Colonic mucosa (tissue), 4 donors: ENCODE data around the gene SON. TPM values are rescaled to one million over a fixed set of nuclear protein-coding genes. Genes with fewer than 3 reads are reported as not detected.
A peak's percentile ranks its signal among the peaks of the same experiment; 100 is the strongest.

Experiments
- DNase-seq: peaks from one replicate; pipeline ENCODE4 v3.0.0-alpha.2; 2020
- H3K27ac ChIP-seq: fragments of 200-600 bp; one replicate; pipeline ENCODE4 v1.8.0; 2021
- H3K27me3 ChIP-seq: fragments of 200-600 bp; one replicate; pipeline ENCODE4 v1.8.0; 2021
- H3K36me3 ChIP-seq: fragments of 200-600 bp; one replicate; pipeline ENCODE4 v1.8.0; 2021
- H3K4me1 ChIP-seq: fragments of 200-600 bp; one replicate; pipeline ENCODE4 v1.8.0; 2021; ENCODE audit warnings: mild to moderate bottlenecking
- H3K4me3 ChIP-seq: fragments of 200-600 bp; one replicate; pipeline ENCODE4 v1.8.0; 2021
- H3K9ac ChIP-seq, 2 donors: one replicate each; pipeline ENCODE4 v1.7.0; 2013; ENCODE audit warnings: control low read depth in 2 of 2, low read depth in 2 of 2, low read length in 2 of 2
- H3K9me3 ChIP-seq: fragments of 200-600 bp; one replicate; pipeline ENCODE4 v1.8.0; 2021
- CTCF ChIP-seq: fragments of 200-600 bp; IDR thresholded peaks from one replicate; pipeline ENCODE4 v1.8.0; 2022; ENCODE audit warnings: antibody characterized with exemption, mild to moderate bottlenecking
- intact Hi-C: fragments of 100-400 bp; cut with DNase I; formaldehyde crosslinking; loops from one replicate; pipeline ENCODE4 v1.14.1; 2022
- total RNA-seq, 2 donors: library from RNA; stranded (reverse); fragmentation: NEBNext Ultra II Directional in 1 of 2; extraction: Animal tissue kit (Norgen Biotek cat#: 25700) in 1 of 2; gene quantifications; one replicate each; pipeline ENCODE4 v1.2.1, GENCODE V29; 2021
- donor health status: healthy.
- donor health status: DM: no; HTN: no; CAD: no.
- donor health status: DM: no; HTN: no; CAD: no.

The SON gene
- total RNA-seq, 2 donors from 2014 or later, result 190 to 213 TPM

- peaks cover 2% of the 10 kb centered on the region for H3K36me3 ChIP-seq
- H3K9me3 ChIP-seq, result no peaks in the 10 kb centered on the region
- DNase-seq, result no peak
- H3K9ac ChIP-seq, result no peak overlapping the region
- no peak for TF ChIP-seq CTCF
- H3K27ac ChIP-seq, result no peak overlapping the region
- intact Hi-C loops, result loop anchor here (5.0 kb wide), 2 partner anchors 43 to 62 kb away; partner anchors contain the start of gene DONSON
- H3K27me3 ChIP-seq, result no peaks in the 10 kb centered on the region
- peak overlapping the region; percentile 59 for H3K4me3 ChIP-seq
- H3K4me1 ChIP-seq, result peaks cover 10% of the 10 kb centered on the region
Observed at GRCh38 chr21:33544451-33545195, 1.8 kb downstream of the SON start.

DNA sequence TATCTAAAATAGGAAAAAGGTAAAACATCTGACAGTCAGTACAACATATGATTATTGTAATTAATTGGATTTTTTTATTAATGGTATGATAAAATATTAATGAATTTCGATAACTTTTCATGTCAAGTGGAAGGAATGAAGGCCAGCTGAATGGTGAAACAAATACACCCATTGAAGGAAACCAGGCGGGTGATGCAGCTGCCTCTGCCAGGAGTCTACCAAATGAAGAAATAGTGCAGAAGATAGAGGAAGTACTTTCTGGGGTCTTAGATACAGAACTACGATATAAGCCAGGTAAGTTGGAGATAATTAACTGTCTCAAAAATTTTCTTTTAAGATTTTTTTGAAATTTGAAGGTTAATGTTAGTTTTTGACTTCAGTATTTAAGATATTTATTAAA, 3.2 kb downstream of the SON start:
- H3K27me3 ChIP-seq, result no peaks in the 10 kb centered on the region
- intact Hi-C loops, result no loop called here
- no peak for DNase-seq
- no peak overlapping the region for H3K4me3 ChIP-seq
- H3K36me3 ChIP-seq, result peaks cover 17% of the 10 kb centered on the region
- no peak overlapping the region for H3K9ac ChIP-seq
- H3K9me3 ChIP-seq, result no peaks in the 10 kb centered on the region
- peaks cover 7% of the 10 kb centered on the region for H3K4me1 ChIP-seq
- TF ChIP-seq CTCF, result no peak
- no peak overlapping the region for H3K27ac ChIP-seq

DNA sequence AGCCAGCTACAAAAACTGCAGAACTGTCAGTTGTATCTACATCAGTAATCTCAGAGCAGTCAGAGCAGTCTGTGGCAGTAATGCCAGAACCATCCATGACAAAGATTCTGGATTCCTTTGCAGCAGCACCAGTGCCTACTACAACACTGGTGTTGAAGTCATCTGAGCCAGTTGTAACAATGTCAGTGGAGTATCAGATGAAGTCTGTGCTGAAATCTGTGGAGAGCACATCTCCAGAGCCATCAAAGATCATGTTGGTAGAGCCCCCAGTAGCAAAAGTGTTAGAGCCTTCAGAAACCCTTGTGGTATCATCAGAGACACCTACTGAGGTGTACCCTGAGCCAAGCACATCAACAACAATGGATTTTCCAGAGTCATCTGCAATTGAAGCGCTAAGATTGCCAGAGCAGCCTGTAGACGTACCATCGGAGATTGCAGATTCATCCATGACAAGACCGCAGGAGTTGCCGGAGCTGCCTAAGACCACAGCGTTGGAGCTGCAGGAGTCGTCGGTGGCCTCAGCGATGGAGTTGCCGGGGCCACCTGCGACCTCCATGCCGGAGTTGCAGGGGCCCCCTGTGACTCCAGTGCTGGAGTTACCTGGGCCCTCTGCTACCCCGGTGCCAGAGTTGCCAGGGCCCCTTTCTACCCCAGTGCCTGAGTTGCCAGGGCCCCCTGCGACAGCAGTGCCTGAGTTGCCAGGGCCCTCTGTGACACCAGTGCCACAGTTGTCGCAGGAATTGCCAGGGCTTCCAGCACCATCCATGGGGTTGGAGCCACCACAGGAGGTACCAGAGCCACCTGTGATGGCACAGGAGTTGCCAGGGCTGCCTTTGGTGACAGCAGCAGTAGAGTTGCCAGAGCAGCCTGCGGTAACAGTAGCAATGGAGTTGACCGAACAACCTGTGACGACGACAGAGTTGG, 7.3 kb downstream of the SON start:
- Histone ChIP-seq H3K36me3 (peaks cover 32% of the 10 kb centered on the region), H3K4me3 (no peak overlapping the region), H3K4me1 (peaks cover 5% of the 10 kb centered on the region), H3K27me3 (no peaks in the 10 kb centered on the region), H3K9me3 (no peaks in the 10 kb centered on the region), H3K9ac (no peak overlapping the region), H3K27ac (no peak overlapping the region)
- no peak for TF ChIP-seq CTCF
- intact Hi-C loops, result no loop called here
- no peak for DNase-seq

DNA sequence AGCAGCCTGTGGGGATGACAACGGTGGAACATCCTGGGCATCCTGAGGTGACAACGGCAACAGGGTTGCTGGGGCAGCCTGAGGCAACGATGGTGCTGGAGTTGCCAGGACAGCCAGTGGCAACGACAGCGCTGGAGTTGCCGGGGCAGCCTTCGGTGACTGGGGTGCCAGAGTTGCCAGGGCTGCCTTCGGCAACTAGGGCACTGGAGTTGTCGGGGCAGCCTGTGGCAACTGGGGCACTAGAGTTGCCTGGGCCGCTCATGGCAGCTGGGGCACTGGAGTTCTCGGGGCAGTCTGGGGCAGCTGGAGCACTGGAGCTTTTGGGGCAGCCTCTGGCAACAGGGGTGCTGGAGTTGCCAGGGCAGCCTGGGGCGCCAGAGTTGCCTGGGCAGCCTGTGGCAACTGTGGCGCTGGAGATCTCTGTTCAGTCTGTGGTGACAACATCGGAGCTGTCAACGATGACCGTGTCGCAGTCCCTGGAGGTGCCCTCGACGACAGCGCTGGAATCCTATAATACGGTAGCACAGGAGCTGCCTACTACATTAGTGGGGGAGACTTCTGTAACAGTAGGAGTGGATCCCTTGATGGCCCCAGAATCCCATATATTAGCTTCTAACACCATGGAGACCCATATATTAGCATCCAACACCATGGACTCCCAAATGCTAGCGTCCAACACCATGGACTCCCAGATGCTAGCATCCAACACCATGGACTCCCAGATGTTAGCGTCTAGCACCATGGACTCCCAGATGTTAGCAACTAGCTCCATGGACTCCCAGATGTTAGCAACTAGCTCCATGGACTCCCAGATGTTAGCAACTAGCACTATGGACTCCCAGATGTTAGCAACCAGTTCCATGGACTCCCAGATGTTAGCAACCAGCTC, 8.2 kb downstream of the SON start:
- intact Hi-C loops, result no loop called here
- Histone ChIP-seq H3K27ac (no peak overlapping the region), H3K9me3 (no peaks in the 10 kb centered on the region), H3K36me3 (peaks cover 32% of the 10 kb centered on the region), H3K9ac (no peak overlapping the region), H3K4me1 (no peaks in the 10 kb centered on the region), H3K27me3 (no peaks in the 10 kb centered on the region), H3K4me3 (no peak overlapping the region)
- no peak for TF ChIP-seq CTCF
- DNase-seq, result no peak

DNA sequence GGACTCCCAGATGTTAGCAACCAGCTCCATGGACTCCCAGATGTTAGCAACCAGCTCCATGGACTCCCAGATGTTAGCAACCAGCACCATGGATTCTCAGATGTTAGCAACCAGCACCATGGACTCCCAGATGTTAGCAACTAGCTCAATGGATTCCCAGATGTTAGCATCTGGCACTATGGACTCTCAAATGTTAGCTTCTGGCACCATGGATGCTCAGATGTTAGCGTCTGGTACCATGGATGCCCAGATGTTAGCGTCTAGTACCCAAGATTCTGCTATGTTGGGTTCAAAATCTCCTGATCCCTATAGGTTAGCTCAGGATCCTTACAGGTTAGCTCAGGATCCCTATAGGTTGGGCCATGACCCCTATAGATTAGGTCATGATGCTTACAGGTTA, 8.8 kb downstream of the SON start:
- intact Hi-C loops, result no loop called here
- Histone ChIP-seq H3K36me3 (peaks cover 32% of the 10 kb centered on the region), H3K27me3 (no peaks in the 10 kb centered on the region), H3K9me3 (no peaks in the 10 kb centered on the region), H3K9ac (no peak overlapping the region), H3K4me3 (no peak overlapping the region), H3K4me1 (no peaks in the 10 kb centered on the region), H3K27ac (no peak overlapping the region)
- no peak for DNase-seq
- no peak for TF ChIP-seq CTCF
